ENCODE data around the gene CDKN2D. TPM values are rescaled to one million over a fixed set of nuclear protein-coding genes. Genes with fewer than 3 reads are reported as not detected.

CDKN2D gene
- total RNA-seq, 1 experiment from 2014 or later = 4.4 TPM

GRCh38 chr19:10525636-10526035, 43.1 kb downstream of the CDKN2D start:
- H3K36me3 Mint-ChIP-seq (ENCODE audit: insufficient read depth, unreplicated experiment) = no peaks in the 10 kb centered on the region
- DNase-seq = no peak
- H3K27ac Mint-ChIP-seq (ENCODE audit: unreplicated experiment) = no peak overlapping the region
- H3K4me3 Mint-ChIP-seq (ENCODE audit: low read depth, unreplicated experiment) = no peak overlapping the region
- H3K27me3 Mint-ChIP-seq (ENCODE audit: unreplicated experiment) = no peaks in the 10 kb centered on the region
- BruUV-seq (replicated peaks) = no TSS peak
- H3K9me3 Mint-ChIP-seq (ENCODE audit: low read depth, unreplicated experiment) = no peaks in the 10 kb centered on the region
- intact Hi-C loops (cut with micrococcal nuclease; ENCODE audit: unreplicated experiment) = no loop called here
- no peak for TF ChIP-seq CTCF (IDR thresholded peaks at IDR 0.05; ENCODE audit: unreplicated experiment)
- H3K4me1 Mint-ChIP-seq (ENCODE audit: low read depth, unreplicated experiment) = no peaks in the 10 kb centered on the region
- CTCF ChIA-PET = no interaction called here

DNA sequence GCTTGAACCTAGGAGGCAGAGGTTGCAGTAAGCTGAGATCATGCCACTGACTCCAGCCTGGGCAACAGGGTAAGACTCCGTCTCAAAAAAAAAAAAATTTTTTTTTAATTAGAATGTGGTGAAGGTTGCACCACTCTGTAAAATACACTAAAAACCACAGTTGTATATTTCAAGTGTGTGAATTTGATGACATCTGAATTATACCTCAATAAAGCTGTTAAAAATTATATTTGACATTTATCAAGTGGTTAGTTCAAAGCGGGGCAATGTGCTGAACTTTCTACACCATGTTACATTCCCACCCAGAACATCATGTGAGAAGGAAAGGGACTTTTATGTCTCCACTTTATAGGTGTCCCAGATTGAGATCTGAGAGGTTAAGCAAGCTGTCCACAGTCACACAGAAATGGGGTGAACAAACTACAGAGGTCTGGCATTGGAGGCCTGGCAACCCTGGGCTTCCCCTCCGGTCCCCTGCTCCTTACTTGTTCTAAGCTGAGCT, 45.6 kb downstream of the CDKN2D start:
- no peaks in the 10 kb centered on the region for H3K9me3 Mint-ChIP-seq (ENCODE audit: low read depth, unreplicated experiment)
- no peaks in the 10 kb centered on the region for H3K36me3 Mint-ChIP-seq (ENCODE audit: insufficient read depth, unreplicated experiment)
- no peak overlapping the region for H3K27ac Mint-ChIP-seq (ENCODE audit: unreplicated experiment)
- no peak overlapping the region for H3K4me3 Mint-ChIP-seq (ENCODE audit: low read depth, unreplicated experiment)
- peaks cover 23% of the 10 kb centered on the region for H3K27me3 Mint-ChIP-seq (ENCODE audit: unreplicated experiment)
- intact Hi-C loops (cut with micrococcal nuclease; ENCODE audit: unreplicated experiment) = no loop called here
- no peak for TF ChIP-seq CTCF (IDR thresholded peaks at IDR 0.05; ENCODE audit: unreplicated experiment)
- H3K4me1 Mint-ChIP-seq (ENCODE audit: low read depth, unreplicated experiment) = peaks cover 6% of the 10 kb centered on the region
- CTCF ChIA-PET = interaction anchor here (0.7 kb wide), 1 partner anchor 210 kb away, joined by 4 read pairs; no protein-coding TSS in a partner anchor
- DNase-seq = no peak
- BruUV-seq (replicated peaks) = no TSS peak

DNA sequence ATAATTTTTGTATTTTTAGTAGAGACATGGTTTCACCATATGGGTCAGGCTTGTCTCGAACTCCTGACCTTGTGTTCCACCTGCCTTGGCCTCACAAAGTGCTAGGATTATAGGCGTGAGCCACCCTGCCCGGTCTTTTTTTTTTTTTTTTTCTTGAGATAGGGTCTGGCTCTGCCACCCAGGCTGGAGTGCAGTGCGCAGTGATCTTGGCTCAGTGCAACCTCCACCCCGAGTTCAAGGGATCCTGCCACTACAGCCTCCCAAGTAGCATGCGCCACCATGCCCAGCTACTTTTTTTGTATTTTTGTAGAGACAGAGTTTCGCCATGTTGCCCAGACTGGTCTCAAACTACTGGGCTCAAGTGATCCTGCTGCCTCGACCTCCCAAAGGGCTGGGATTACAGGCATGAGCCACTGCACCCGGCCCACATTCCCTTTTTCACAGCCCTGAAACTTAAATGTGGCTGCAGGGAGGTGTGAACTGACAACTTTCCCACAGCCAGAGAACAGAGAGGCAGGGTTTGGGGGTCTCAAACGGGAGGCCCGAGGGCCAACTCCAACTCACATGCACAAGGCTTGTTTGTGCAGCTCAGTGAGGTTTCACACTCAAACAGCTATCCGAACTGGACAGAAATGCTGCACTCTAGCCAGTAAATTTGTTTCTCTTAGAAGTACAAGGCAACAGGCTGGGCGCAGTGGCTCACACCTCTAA, 47.2 kb downstream of the CDKN2D start:
- CTCF ChIA-PET = interaction anchor here (0.7 kb wide), 1 partner anchor 71 kb away, joined by 3 read pairs; no protein-coding TSS in a partner anchor
- Mint-ChIP-seq H3K36me3 (ENCODE audit: insufficient read depth, unreplicated experiment) (no peaks in the 10 kb centered on the region), H3K27ac (ENCODE audit: unreplicated experiment) (no peak overlapping the region), H3K9me3 (ENCODE audit: low read depth, unreplicated experiment) (no peaks in the 10 kb centered on the region), H3K27me3 (ENCODE audit: unreplicated experiment) (peaks cover 37% of the 10 kb centered on the region), H3K4me1 (ENCODE audit: low read depth, unreplicated experiment) (peaks cover 13% of the 10 kb centered on the region), H3K4me3 (ENCODE audit: low read depth, unreplicated experiment) (no peak overlapping the region)
- no peak for TF ChIP-seq CTCF (IDR thresholded peaks at IDR 0.05; ENCODE audit: unreplicated experiment)
- BruUV-seq (replicated peaks) = no TSS peak
- intact Hi-C loops (cut with micrococcal nuclease; ENCODE audit: unreplicated experiment) = no loop called here
- no peak for DNase-seq

DNA sequence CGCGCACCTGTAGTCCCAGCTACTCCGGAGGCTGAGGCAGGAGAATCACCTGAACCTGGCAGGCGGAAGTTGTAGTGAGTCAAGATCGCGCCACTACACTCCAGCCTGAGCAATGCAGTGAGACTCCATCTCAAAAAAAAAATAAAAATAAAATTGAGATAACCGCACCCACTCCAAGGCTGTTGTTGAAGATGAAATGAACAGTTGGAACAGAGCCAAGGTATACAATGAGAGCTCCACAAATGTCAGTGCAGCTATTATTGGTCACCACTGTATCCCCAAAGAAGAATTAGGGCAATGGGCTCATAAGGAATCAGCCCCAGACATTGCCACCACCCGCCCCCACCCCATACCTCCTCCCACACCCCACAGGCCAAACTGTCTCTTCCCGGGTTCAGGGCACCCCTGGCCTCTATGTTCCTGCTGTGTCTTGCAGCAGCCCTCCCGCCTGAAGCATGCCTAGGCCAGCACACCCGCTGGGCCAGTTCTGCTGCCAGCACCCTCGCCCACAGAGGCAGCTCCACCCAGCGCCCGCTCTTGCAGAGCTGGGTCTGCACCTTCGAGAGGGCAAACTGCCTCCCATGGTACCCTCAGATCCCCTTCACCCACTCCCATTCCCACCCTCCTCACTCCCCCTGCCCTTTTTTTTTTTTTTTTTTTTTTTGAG, 48.0 kb downstream of the CDKN2D start:
- Mint-ChIP-seq H3K27ac (ENCODE audit: unreplicated experiment) (no peak overlapping the region), H3K9me3 (ENCODE audit: low read depth, unreplicated experiment) (no peaks in the 10 kb centered on the region), H3K4me1 (ENCODE audit: low read depth, unreplicated experiment) (peaks cover 16% of the 10 kb centered on the region), H3K4me3 (ENCODE audit: low read depth, unreplicated experiment) (no peak overlapping the region), H3K36me3 (ENCODE audit: insufficient read depth, unreplicated experiment) (no peaks in the 10 kb centered on the region), H3K27me3 (ENCODE audit: unreplicated experiment) (peaks cover 45% of the 10 kb centered on the region)
- CTCF ChIA-PET = interaction anchor here (0.6 to 0.7 kb wide), 3 partner anchors 15 to 70 kb away, joined by 3 to 4 read pairs (median 3); no protein-coding TSS in a partner anchor
- peak; percentile 30 for DNase-seq
- no TSS peak for BruUV-seq (replicated peaks)
- TF ChIP-seq CTCF (IDR thresholded peaks at IDR 0.05; ENCODE audit: unreplicated experiment) = no peak
- intact Hi-C loops (cut with micrococcal nuclease; ENCODE audit: unreplicated experiment) = no loop called here

Measured in Calu3 (cell line).